ENCODE data around the gene NEGR1. TPM values are rescaled to one million over a fixed set of nuclear protein-coding genes. Genes with fewer than 3 reads are reported as not detected.

The NEGR1 gene
- total RNA-seq, 1 experiment from 2014 or later: 0.44 TPM

- no peak overlapping the region for H3K27ac ChIP-seq
- CTCF ChIA-PET: no interaction called here
- intact Hi-C loops (cut with micrococcal nuclease; ENCODE audit: unreplicated experiment): no loop called here
- H2AFZ ChIP-seq: no peak overlapping the region
- H3K9me3 ChIP-seq (ENCODE audit: insufficient read depth, low read depth): no peaks in the 10 kb centered on the region
- H3F3A ChIP-seq (ENCODE audit: insufficient read depth, low read depth): no peaks in the 10 kb centered on the region
- no peaks in the 10 kb centered on the region for H3K36me3 ChIP-seq (ENCODE audit: low read depth)
- no peaks in the 10 kb centered on the region for H3K4me1 ChIP-seq (replicated peaks; ENCODE audit: insufficient read depth)
- POLR2A ChIA-PET (ENCODE audit: unreplicated experiment): no interaction called here
- H3K4me2 ChIP-seq: no peak overlapping the region
- H3K4me3 ChIP-seq: no peak overlapping the region
- no peaks in the 10 kb centered on the region for H3K27me3 ChIP-seq (ENCODE audit: insufficient read depth, low read depth)
- no peaks in the 10 kb centered on the region for H3K79me2 ChIP-seq (ENCODE audit: low read depth)
- H3K9me2 ChIP-seq (ENCODE audit: insufficient read depth): no peaks in the 10 kb centered on the region
- BruUV-seq (replicated peaks): no TSS peak
- TF ChIP-seq CTCF (conservative IDR thresholded peaks at IDR 0.05): no peak
- TF ChIP-seq EZH2 (IDR thresholded peaks at IDR 0.05; ENCODE audit: low read depth): no peak
- no peak for DNase-seq
- no peaks in the 10 kb centered on the region for H4K20me1 ChIP-seq (ENCODE audit: insufficient read depth)
Observed at GRCh38 chr1:71719330-71719729, 563.0 kb downstream of the NEGR1 start.

- DNase-seq: no peak
- Histone ChIP-seq H3K27ac (no peak overlapping the region), H3F3A (ENCODE audit: insufficient read depth, low read depth) (no peaks in the 10 kb centered on the region), H3K4me1 (replicated peaks; ENCODE audit: insufficient read depth) (no peaks in the 10 kb centered on the region), H2AFZ (no peak overlapping the region), H3K27me3 (ENCODE audit: insufficient read depth, low read depth) (no peaks in the 10 kb centered on the region), H3K4me2 (no peak overlapping the region), H3K36me3 (ENCODE audit: low read depth) (no peaks in the 10 kb centered on the region), H3K79me2 (ENCODE audit: low read depth) (no peaks in the 10 kb centered on the region), H3K4me3 (no peak overlapping the region), H3K9me3 (ENCODE audit: insufficient read depth, low read depth) (no peaks in the 10 kb centered on the region), H3K9me2 (ENCODE audit: insufficient read depth) (no peaks in the 10 kb centered on the region), H4K20me1 (ENCODE audit: insufficient read depth) (no peaks in the 10 kb centered on the region)
- ChIA-PET CTCF (no interaction called here), POLR2A (ENCODE audit: unreplicated experiment) (interaction anchor here (0.6 kb wide), 1 partner anchor 797 kb away, joined by 3 read pairs; no protein-coding TSS in a partner anchor)
- intact Hi-C loops (cut with micrococcal nuclease; ENCODE audit: unreplicated experiment): no loop called here
- no TSS peak for BruUV-seq (replicated peaks)
- no peak for TF ChIP-seq EZH2 (IDR thresholded peaks at IDR 0.05; ENCODE audit: low read depth)
- TF ChIP-seq CTCF (conservative IDR thresholded peaks at IDR 0.05): no peak
Observed at GRCh38 chr1:71717186-71717585, 565.2 kb downstream of the NEGR1 start.

- no peak overlapping the region for H3K4me2 ChIP-seq
- CTCF ChIA-PET: no interaction called here
- H3F3A ChIP-seq (ENCODE audit: insufficient read depth, low read depth): no peaks in the 10 kb centered on the region
- TF ChIP-seq CTCF (conservative IDR thresholded peaks at IDR 0.05) (no peak), EZH2 (IDR thresholded peaks at IDR 0.05; ENCODE audit: low read depth) (no peak)
- no peaks in the 10 kb centered on the region for H3K79me2 ChIP-seq (ENCODE audit: low read depth)
- intact Hi-C loops (cut with micrococcal nuclease; ENCODE audit: unreplicated experiment): no loop called here
- POLR2A ChIA-PET (ENCODE audit: unreplicated experiment): no interaction called here
- H2AFZ ChIP-seq: no peak overlapping the region
- H3K36me3 ChIP-seq (ENCODE audit: low read depth): no peaks in the 10 kb centered on the region
- no peaks in the 10 kb centered on the region for H3K9me2 ChIP-seq (ENCODE audit: insufficient read depth)
- no peaks in the 10 kb centered on the region for H4K20me1 ChIP-seq (ENCODE audit: insufficient read depth)
- BruUV-seq (replicated peaks): no TSS peak
- no peak overlapping the region for H3K4me3 ChIP-seq
- H3K27ac ChIP-seq: no peak overlapping the region
- no peaks in the 10 kb centered on the region for H3K4me1 ChIP-seq (replicated peaks; ENCODE audit: insufficient read depth)
- no peaks in the 10 kb centered on the region for H3K27me3 ChIP-seq (ENCODE audit: insufficient read depth, low read depth)
- H3K9me3 ChIP-seq (ENCODE audit: insufficient read depth, low read depth): no peaks in the 10 kb centered on the region
- DNase-seq: no peak
Observed at GRCh38 chr1:71711456-71711855, 570.9 kb downstream of the NEGR1 start.

All from PC-9 (cell line).